HG03521 (cell line): ENCODE measurements around the gene TBC1D1.
"Not testable (repeated sequence)": the region's sequence is repeated elsewhere in the genome, so short reads cannot be mapped to it uniquely, and the experiment has no call there.

Experiments
- ATAC-seq: cut with Tn5 transposase; IDR thresholded peaks from one replicate; pipeline ENCODE4 v1.9.1; 2021; ENCODE audit warnings: mild to moderate bottlenecking, moderate library complexity; ENCODE audit not compliant: unreplicated experiment

Gene TBC1D1

GRCh38 chr4:38009421-38009820 is 118.5 kb downstream of the TBC1D1 start:
- no peak for ATAC-seq

GRCh38 chr4:38009949-38010348 is 119.1 kb downstream of the TBC1D1 start:
- no peak for ATAC-seq

- no peak for ATAC-seq
Observed at GRCh38 chr4:38011511-38012162, 120.8 kb downstream of the TBC1D1 start.

- ATAC-seq = no peak
Observed at GRCh38 chr4:38013461-38014366, 122.8 kb downstream of the TBC1D1 start.

- no peak for ATAC-seq
Observed at GRCh38 chr4:38014421-38014852, 123.6 kb downstream of the TBC1D1 start.

GRCh38 chr4:38015886-38016515 is 125.1 kb downstream of the TBC1D1 start:
- no peak for ATAC-seq

- no peak for ATAC-seq
Observed at GRCh38 chr4:38016698-38017097, 125.8 kb downstream of the TBC1D1 start.

- ATAC-seq = no peak
Observed at GRCh38 chr4:38017609-38018008, 126.7 kb downstream of the TBC1D1 start.

GRCh38 chr4:38020386-38020785 is 129.5 kb downstream of the TBC1D1 start:
- no peak for ATAC-seq

- not testable (repeated sequence) for ATAC-seq
Observed at GRCh38 chr4:38020961-38021360, 130.1 kb downstream of the TBC1D1 start.

GRCh38 chr4:38021751-38022150 is 130.9 kb downstream of the TBC1D1 start:
- no peak for ATAC-seq

GRCh38 chr4:38023347-38024205 is 132.7 kb downstream of the TBC1D1 start:
- no peak for ATAC-seq

GRCh38 chr4:38024206-38024509 is 133.3 kb downstream of the TBC1D1 start:
- no peak for ATAC-seq

- no peak for ATAC-seq
Observed at GRCh38 chr4:38025665-38026064, 134.8 kb downstream of the TBC1D1 start.

GRCh38 chr4:38026158-38026740 is 135.4 kb downstream of the TBC1D1 start:
- ATAC-seq = no peak

GRCh38 chr4:38030023-38030422 is 139.1 kb downstream of the TBC1D1 start:
- ATAC-seq = no peak

GRCh38 chr4:38034986-38035882 is 144.3 kb downstream of the TBC1D1 start:
- ATAC-seq = no peak

GRCh38 chr4:38036548-38036947 is 145.7 kb downstream of the TBC1D1 start:
- ATAC-seq = no peak

- no peak for ATAC-seq
Observed at GRCh38 chr4:38037612-38038011, 146.7 kb downstream of the TBC1D1 start.

GRCh38 chr4:38040619-38041018 is 149.7 kb downstream of the TBC1D1 start:
- no peak for ATAC-seq
